SH-SY5Y (cell line): Measurements from ENCODE around the gene TRIM8.

ENCODE experiments used
- GATA2 ChIP-seq: IDR thresholded peaks from 2 replicates; pipeline ENCODE4 v1.6.1; 2011; ENCODE audit warnings: mild to moderate bottlenecking, low read depth, low read length
- GATA3 ChIP-seq: IDR thresholded peaks from 2 replicates; pipeline ENCODE4 v1.6.1; 2011; ENCODE audit warnings: low read depth, mild to moderate bottlenecking, low read length, moderate library complexity

The TRIM8 gene

GRCh38 chr10:102633287-102633686 lies 11.0 kb upstream of the TRIM8 start:
- TF ChIP-seq GATA2 (no peak), GATA3 (no peak)

- TF ChIP-seq GATA2: no peak
- no peak for TF ChIP-seq GATA3
These were observed 10.4 kb upstream of the TRIM8 start for GRCh38 chr10:102633848-102634247.

GRCh38 chr10:102634686-102635085 lies 9.6 kb upstream of the TRIM8 start:
- TF ChIP-seq GATA3 (no peak), GATA2 (no peak)

- TF ChIP-seq GATA3: no peak
These were observed 8.9 kb upstream of the TRIM8 start for GRCh38 chr10:102635377-102635776.

- TF ChIP-seq GATA3 (no peak), GATA2 (no peak)
These were observed 4.7 kb upstream of the TRIM8 start for GRCh38 chr10:102639537-102639936.

GRCh38 chr10:102641402-102641801 lies 2.9 kb upstream of the TRIM8 start:
- TF ChIP-seq GATA2: no peak
- TF ChIP-seq GATA3: no peak

GRCh38 chr10:102641880-102642735 lies 2.2 kb upstream of the TRIM8 start:
- TF ChIP-seq GATA3: no peak
- no peak for TF ChIP-seq GATA2

- TF ChIP-seq GATA3: no peak
- TF ChIP-seq GATA2: no peak
These were observed 1.4 kb upstream of the TRIM8 start for GRCh38 chr10:102642736-102643335.

- TF ChIP-seq GATA2 (no peak), GATA3 (no peak)
These were observed 778 bp upstream of the TRIM8 start for GRCh38 chr10:102643336-102644065.

GRCh38 chr10:102644646-102645387 lies 538 bp downstream of the TRIM8 start:
- no peak for TF ChIP-seq GATA2
- no peak for TF ChIP-seq GATA3

GRCh38 chr10:102645388-102645740 lies 1.1 kb downstream of the TRIM8 start:
- TF ChIP-seq GATA2 (no peak), GATA3 (no peak)

GRCh38 chr10:102645741-102646609 lies 1.7 kb downstream of the TRIM8 start:
- TF ChIP-seq GATA2 (no peak), GATA3 (no peak)

GRCh38 chr10:102646610-102647442 lies 2.5 kb downstream of the TRIM8 start:
- TF ChIP-seq GATA2 (no peak), GATA3 (no peak)
